Kasumi-1 (cell line): ENCODE data around the gene PEX11A.

Experiments
- DNase-seq, 2 experiments: peaks; one replicate each; lab custom pipeline; 2025; lab: John Stamatoyannopoulos, UW

Gene PEX11A

GRCh38 chr15:89654847-89655805 lies 35.4 kb downstream of the PEX11A start, which contains the start of gene KIF7:
Gene KIF7 (minus strand): TSS chr15:89655467. CDS start chr15:89652930, 2,537 bp downstream.
- DNase-seq: no peak

DNA sequence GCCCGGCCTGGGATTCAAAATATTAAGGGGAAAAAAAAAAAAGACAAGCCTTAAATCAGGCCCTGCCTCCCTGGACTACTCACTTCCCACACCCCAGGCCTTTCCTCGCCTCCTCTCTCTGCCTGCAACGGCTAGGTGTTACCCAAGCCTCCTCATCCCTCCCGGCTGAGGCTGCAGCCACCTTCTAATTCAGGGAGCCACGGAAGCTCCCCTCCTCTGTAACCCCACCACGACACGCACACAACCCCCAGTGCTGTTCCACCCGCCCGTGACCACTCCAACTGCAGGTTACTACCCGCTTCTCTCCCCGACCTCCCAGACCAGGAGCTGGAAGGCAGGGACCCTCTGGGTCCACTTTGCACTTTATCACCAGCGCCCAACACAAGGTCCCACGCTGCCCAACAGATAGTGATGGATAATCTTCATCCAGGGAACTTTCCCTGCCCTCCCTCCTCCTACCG lies 36.2 kb downstream of the PEX11A start:
- DNase-seq: no peak

DNA sequence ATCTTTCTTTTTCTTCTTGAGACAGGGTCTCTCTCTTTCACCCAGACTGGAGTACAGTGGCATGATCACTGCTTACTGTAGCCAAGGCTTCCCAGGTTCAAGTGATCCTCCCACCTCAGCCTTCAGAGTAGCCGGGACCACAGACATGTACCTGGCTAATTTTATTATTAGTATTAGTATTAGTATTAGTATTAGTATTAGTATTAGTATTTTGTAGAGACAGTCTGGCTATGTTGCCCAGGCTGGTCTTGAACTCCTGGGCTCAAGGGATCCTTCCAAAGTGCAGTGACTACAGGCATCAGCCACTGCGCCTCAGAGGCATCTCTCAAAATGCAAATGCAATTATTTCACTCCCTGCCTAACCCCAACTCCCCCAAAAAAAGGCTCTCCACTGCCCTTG lies 37.0 kb downstream of the PEX11A start:
- no peak for DNase-seq

DNA sequence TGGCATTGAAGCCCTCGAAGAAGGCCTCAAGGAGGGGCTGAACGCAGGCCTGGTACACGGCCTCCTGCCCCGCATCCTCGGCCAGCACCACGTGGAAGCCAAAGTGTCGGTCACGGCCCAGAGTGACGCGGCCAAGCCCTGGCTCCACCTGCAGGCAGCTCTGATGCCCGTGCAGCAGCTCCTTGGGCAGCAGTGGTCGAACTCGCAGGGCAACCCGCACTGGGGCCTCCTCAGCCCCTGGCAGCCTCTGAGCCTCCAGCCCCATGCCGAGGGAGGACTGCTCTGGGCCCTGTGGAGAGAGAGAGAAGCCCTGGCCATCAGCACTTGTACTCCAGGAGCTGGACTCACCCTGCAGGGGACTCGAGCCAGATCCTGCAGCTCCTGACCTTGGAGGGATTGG lies 37.9 kb downstream of the PEX11A start:
- no peak for DNase-seq

DNA sequence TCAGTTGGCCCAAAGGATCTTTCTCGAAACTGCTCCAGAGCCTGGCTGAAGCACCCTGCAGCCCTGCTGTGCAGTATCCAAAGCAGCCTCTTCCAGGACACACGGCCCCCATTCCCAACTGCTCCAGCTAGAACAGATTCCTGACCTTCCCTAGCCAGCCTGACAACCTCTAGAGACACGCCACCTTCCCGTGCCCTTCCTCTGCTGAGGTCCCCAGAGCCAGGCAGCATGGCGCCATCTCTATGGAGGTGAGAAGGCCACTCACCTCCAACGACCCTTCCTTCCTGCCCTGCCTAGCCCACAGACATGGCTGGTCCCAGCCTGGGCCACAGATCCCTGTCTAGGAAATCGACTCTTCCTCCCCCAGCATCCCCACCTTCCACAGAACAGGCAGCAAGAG lies 38.4 kb downstream of the PEX11A start:
- no peak for DNase-seq

- no peak for DNase-seq
Measured at GRCh38 chr15:89649716-89650115, 40.8 kb downstream of the PEX11A start.

GRCh38 chr15:89649013-89649625 lies 41.4 kb downstream of the PEX11A start:
- DNase-seq: no peak

- DNase-seq: no peak
Measured at GRCh38 chr15:89648106-89649012, 42.2 kb downstream of the PEX11A start.

- DNase-seq: peak; percentile 17 to 63
Measured at GRCh38 chr15:89647191-89647851, 43.2 kb downstream of the PEX11A start.

- DNase-seq: no peak
Measured at GRCh38 chr15:89646416-89647141, 44.0 kb downstream of the PEX11A start.

DNA sequence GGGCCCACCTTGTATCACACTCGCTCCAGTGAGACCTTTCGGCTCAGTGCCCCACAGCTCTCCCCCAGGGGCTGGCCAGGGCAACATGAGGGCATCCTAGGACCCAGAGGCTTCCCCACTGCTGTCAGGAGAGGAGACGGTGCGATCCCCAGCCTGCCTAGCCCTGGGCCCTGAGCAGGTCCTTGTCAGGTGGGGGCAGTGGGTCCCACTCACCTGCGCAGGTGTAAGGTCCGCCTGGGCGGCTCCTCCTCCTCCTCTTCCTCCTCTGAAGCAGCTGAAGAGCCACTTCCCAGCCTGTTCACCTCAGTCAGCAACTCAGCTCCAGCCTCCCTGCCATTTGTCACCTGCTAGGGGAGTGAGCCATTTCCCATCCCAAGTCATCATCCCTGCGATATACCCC lies 44.9 kb downstream of the PEX11A start:
- DNase-seq: no peak

DNA sequence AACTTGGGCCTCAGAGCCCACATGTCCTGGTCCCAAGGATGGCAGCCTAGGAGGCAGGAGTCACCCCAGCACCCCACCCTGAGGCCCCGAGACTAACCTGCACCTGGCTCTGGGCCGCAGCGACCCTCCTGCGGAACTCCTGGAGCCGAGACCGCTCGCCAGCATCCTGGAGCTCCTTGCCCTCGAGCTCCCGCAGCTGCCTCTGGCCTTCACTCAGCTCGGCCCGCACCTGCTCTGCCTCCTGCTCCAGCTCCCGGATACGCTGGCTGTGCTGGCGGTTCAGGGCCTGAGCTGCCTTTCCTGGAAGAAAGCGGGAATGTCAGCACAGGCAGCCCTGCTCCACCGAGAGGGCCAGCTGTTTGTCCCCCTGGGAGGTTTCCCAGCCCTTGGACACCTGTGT lies 48.4 kb downstream of the PEX11A start:
- DNase-seq: no peak

- DNase-seq: no peak
Measured at GRCh38 chr15:89641053-89641452, 49.5 kb downstream of the PEX11A start.

GRCh38 chr15:89640245-89640644 lies 50.3 kb downstream of the PEX11A start:
- no peak for DNase-seq

GRCh38 chr15:89633585-89633984 lies 57.0 kb downstream of the PEX11A start:
- DNase-seq: no peak

- DNase-seq: no peak
Measured at GRCh38 chr15:89632563-89633430, 57.8 kb downstream of the PEX11A start.

DNA sequence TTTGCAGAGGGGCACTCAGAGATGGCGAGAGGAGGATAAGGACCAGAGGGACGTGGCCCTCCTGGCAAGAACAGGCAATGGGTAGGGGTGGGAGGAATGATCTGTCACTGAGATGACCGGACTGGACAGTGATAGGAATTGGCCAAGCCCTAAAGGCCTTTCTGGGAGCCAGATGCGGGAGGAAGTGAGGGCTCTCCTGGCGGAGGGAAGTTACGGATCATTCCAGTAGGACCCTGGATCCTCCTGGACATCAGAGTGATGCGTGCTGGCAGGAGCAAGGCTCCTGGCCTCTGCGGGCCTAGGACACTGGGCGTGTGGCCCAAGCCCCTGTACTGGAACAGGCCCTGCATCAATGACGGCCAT lies 58.7 kb downstream of the PEX11A start:
- DNase-seq: no peak
